ENCODE measurements around the gene SH3PXD2B.

Gene SH3PXD2B

GRCh38 chr5:172450453-172450852 lies 3.9 kb downstream of the SH3PXD2B start:
- Histone ChIP-seq H3K79me2 (ENCODE audit: insufficient read depth, low read length) (no peaks in the 10 kb centered on the region), H3K9ac (ENCODE audit: low read depth, low read length) (no peak overlapping the region), H3K27me3 (ENCODE audit: insufficient read depth, low read length, poor library complexity) (peaks cover 20% of the 10 kb centered on the region), H3K4me3 (ENCODE audit: low read depth in 1 of 2, low read length in 2 of 2) (no peak overlapping the region), H3K27ac (ENCODE audit: low read length) (no peak overlapping the region), H3K36me3 (ENCODE audit: insufficient read depth, low read length) (no peaks in the 10 kb centered on the region), H2AFZ (ENCODE audit: low read depth, low read length) (no peak overlapping the region), H4K20me1 (ENCODE audit: insufficient read depth, low read length) (peaks cover 8% of the 10 kb centered on the region), H3K9me3 (ENCODE audit: insufficient read depth, low read length, severe bottlenecking) (no peaks in the 10 kb centered on the region), H3K4me2 (ENCODE audit: insufficient read depth, low read length) (no peak overlapping the region), H3K4me1 (ENCODE audit: insufficient read depth, low read length) (peaks cover 13% of the 10 kb centered on the region)
- no peak for DNase-seq
- TF ChIP-seq EZH2 (IDR thresholded peaks at IDR 0.05; ENCODE audit: borderline replicate concordance, low read depth, low read length, severe bottlenecking) = no peak
- no peak for ATAC-seq (ENCODE audit: insufficient read depth, low read depth)

- H3K4me1 ChIP-seq (ENCODE audit: insufficient read depth, low read length) = peaks cover 8% of the 10 kb centered on the region
- no peaks in the 10 kb centered on the region for H3K9me3 ChIP-seq (ENCODE audit: insufficient read depth, low read length, severe bottlenecking)
- peaks cover 9% of the 10 kb centered on the region for H3K27me3 ChIP-seq (ENCODE audit: insufficient read depth, low read length, poor library complexity)
- no peak overlapping the region for H3K27ac ChIP-seq (ENCODE audit: low read length)
- DNase-seq (no peak), ATAC-seq (ENCODE audit: insufficient read depth, low read depth) (no peak)
- H3K36me3 ChIP-seq (ENCODE audit: insufficient read depth, low read length) = no peaks in the 10 kb centered on the region
- H3K9ac ChIP-seq (ENCODE audit: low read depth, low read length) = no peak overlapping the region
- no peak overlapping the region for H3K4me3 ChIP-seq (ENCODE audit: low read depth in 1 of 2, low read length in 2 of 2)
- peaks cover 8% of the 10 kb centered on the region for H4K20me1 ChIP-seq (ENCODE audit: insufficient read depth, low read length)
- no peak overlapping the region for H2AFZ ChIP-seq (ENCODE audit: low read depth, low read length)
- no peak overlapping the region for H3K4me2 ChIP-seq (ENCODE audit: insufficient read depth, low read length)
- TF ChIP-seq, protein P1, sequence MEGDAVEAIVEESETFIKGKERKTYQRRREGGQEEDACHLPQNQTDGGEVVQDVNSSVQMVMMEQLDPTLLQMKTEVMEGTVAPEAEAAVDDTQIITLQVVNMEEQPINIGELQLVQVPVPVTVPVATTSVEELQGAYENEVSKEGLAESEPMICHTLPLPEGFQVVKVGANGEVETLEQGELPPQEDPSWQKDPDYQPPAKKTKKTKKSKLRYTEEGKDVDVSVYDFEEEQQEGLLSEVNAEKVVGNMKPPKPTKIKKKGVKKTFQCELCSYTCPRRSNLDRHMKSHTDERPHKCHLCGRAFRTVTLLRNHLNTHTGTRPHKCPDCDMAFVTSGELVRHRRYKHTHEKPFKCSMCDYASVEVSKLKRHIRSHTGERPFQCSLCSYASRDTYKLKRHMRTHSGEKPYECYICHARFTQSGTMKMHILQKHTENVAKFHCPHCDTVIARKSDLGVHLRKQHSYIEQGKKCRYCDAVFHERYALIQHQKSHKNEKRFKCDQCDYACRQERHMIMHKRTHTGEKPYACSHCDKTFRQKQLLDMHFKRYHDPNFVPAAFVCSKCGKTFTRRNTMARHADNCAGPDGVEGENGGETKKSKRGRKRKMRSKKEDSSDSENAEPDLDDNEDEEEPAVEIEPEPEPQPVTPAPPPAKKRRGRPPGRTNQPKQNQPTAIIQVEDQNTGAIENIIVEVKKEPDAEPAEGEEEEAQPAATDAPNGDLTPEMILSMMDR (IDR thresholded peaks at IDR 0.05; ENCODE audit: borderline replicate concordance, extremely low read depth, low read length, poor library complexity, severe bottlenecking) = no peak
- no peak for TF ChIP-seq EZH2 (IDR thresholded peaks at IDR 0.05; ENCODE audit: borderline replicate concordance, low read depth, low read length, severe bottlenecking)
- no peaks in the 10 kb centered on the region for H3K79me2 ChIP-seq (ENCODE audit: insufficient read depth, low read length)
Measured at GRCh38 chr5:172448999-172449398, 5.3 kb downstream of the SH3PXD2B start.

DNA sequence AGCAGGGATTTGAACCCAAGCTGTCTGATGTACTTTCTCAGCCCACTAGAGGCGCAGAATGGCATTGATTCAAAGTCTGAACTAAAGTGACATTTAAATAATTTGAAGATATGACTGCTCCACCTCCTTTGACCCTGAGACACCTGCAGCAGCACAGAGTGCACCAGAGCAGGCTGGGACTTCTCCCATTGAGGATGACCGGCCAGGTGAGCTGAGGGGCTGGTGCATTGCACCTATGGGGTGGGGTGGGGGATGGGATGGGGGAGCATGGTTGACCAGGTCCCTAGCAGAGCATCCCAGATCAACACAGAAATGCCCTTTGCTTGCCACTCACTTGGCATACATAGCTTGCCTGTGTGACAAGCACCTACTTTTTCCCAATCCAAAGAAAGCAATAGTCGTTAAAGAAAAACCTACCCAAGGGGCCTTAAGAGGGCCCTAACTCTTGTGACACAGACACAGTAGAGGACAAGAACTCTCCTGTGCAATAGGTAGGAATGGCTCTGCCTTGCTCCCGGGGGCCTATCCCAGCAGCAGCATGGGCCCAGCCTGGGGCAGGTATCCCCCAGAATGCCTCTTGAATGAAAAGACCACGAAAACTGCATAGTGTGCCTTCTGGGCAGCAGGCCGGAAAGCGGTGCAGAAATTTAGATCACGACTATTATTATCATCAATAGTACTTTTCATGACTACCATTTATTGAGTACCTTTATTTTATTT lies 6.5 kb downstream of the SH3PXD2B start:
- ATAC-seq (ENCODE audit: insufficient read depth, low read depth) = no peak
- Histone ChIP-seq H2AFZ (ENCODE audit: low read depth, low read length) (no peak overlapping the region), H3K36me3 (ENCODE audit: insufficient read depth, low read length) (no peaks in the 10 kb centered on the region), H3K4me2 (ENCODE audit: insufficient read depth, low read length) (no peak overlapping the region), H3K9me3 (ENCODE audit: insufficient read depth, low read length, severe bottlenecking) (no peaks in the 10 kb centered on the region), H3K27me3 (ENCODE audit: insufficient read depth, low read length, poor library complexity) (no peaks in the 10 kb centered on the region), H3K4me1 (ENCODE audit: insufficient read depth, low read length) (no peaks in the 10 kb centered on the region), H3K9ac (ENCODE audit: low read depth, low read length) (no peak overlapping the region), H4K20me1 (ENCODE audit: insufficient read depth, low read length) (peaks cover 5% of the 10 kb centered on the region), H3K79me2 (ENCODE audit: insufficient read depth, low read length) (no peaks in the 10 kb centered on the region), H3K27ac (ENCODE audit: low read length) (no peak overlapping the region), H3K4me3 (ENCODE audit: low read depth in 1 of 2, low read length in 2 of 2) (no peak overlapping the region)
- TF ChIP-seq, protein P1 (IDR thresholded peaks at IDR 0.05; ENCODE audit: borderline replicate concordance, extremely low read depth, low read length, poor library complexity, severe bottlenecking) = no peak
- no peak for TF ChIP-seq EZH2 (IDR thresholded peaks at IDR 0.05; ENCODE audit: borderline replicate concordance, low read depth, low read length, severe bottlenecking)
- DNase-seq = no peak

GRCh38 chr5:172446336-172447051 lies 7.8 kb downstream of the SH3PXD2B start:
- no peak for ATAC-seq (ENCODE audit: insufficient read depth, low read depth)
- no peak overlapping the region for H3K4me3 ChIP-seq (ENCODE audit: low read depth in 1 of 2, low read length in 2 of 2)
- H3K9ac ChIP-seq (ENCODE audit: low read depth, low read length) = no peak overlapping the region
- no peaks in the 10 kb centered on the region for H3K27me3 ChIP-seq (ENCODE audit: insufficient read depth, low read length, poor library complexity)
- H3K4me1 ChIP-seq (ENCODE audit: insufficient read depth, low read length) = no peaks in the 10 kb centered on the region
- H3K27ac ChIP-seq (ENCODE audit: low read length) = no peak overlapping the region
- H4K20me1 ChIP-seq (ENCODE audit: insufficient read depth, low read length) = peaks cover 4% of the 10 kb centered on the region
- DNase-seq = no peak
- TF ChIP-seq EZH2 (IDR thresholded peaks at IDR 0.05; ENCODE audit: borderline replicate concordance, low read depth, low read length, severe bottlenecking) = no peak
- TF ChIP-seq, protein P1 (IDR thresholded peaks at IDR 0.05; ENCODE audit: borderline replicate concordance, extremely low read depth, low read length, poor library complexity, severe bottlenecking) = no peak
- H3K9me3 ChIP-seq (ENCODE audit: insufficient read depth, low read length, severe bottlenecking) = no peaks in the 10 kb centered on the region
- no peak overlapping the region for H3K4me2 ChIP-seq (ENCODE audit: insufficient read depth, low read length)
- H3K79me2 ChIP-seq (ENCODE audit: insufficient read depth, low read length) = no peaks in the 10 kb centered on the region
- H2AFZ ChIP-seq (ENCODE audit: low read depth, low read length) = no peak overlapping the region
- H3K36me3 ChIP-seq (ENCODE audit: insufficient read depth, low read length) = no peaks in the 10 kb centered on the region

All from DND-41 (cell line).